ENCODE data around the gene NDEL1. TPM values are rescaled to one million over a fixed set of nuclear protein-coding genes. Genes with fewer than 3 reads are reported as not detected.

The NDEL1 gene
- total RNA-seq, 1 experiment from 2014 or later = 39.2 TPM

GRCh38 chr17:8459831-8460230 is 24.1 kb downstream of the NDEL1 start (continued):
- TF ChIP-seq CTCF (IDR thresholded peaks at IDR 0.05 in 2 of 3, conservative IDR thresholded peaks at IDR 0.05 in 1 of 3; ENCODE audit: borderline replicate concordance in 1 of 3, insufficient read depth in 1 of 3, low read depth in 2 of 3, low read length in 2 of 3) = no peak
- no peak for TF ChIP-seq ZBTB33 (IDR thresholded peaks at IDR 0.05; ENCODE audit: extremely low read depth, insufficient replicate concordance, low read length)
- no peak for TF ChIP-seq CBX3 (IDR thresholded peaks at IDR 0.05; ENCODE audit: low read depth)
- TF ChIP-seq POLR2AphosphoS5 (IDR thresholded peaks at IDR 0.05; ENCODE audit: low read depth, low read length) = no peak
- TF ChIP-seq SRF (IDR thresholded peaks at IDR 0.05; ENCODE audit: low read depth) = no peak
- TF ChIP-seq SP1 (IDR thresholded peaks at IDR 0.05; ENCODE audit: low read depth) = no peak
- TF ChIP-seq RAD21 (IDR thresholded peaks at IDR 0.05; ENCODE audit: low read depth) = no peak
- TF ChIP-seq TCF7L2 (IDR thresholded peaks at IDR 0.05; ENCODE audit: borderline replicate concordance, extremely low read depth, insufficient read depth, insufficient read length) = no peak

GRCh38 chr17:8462564-8462963 is 26.9 kb downstream of the NDEL1 start:
- RAD21 ChIA-PET (ENCODE audit: low non-redundant PET in 1 of 2, low total read pairs in 2 of 2, uncharacterized antibody in 2 of 2, unreplicated experiment in 2 of 2) = no interaction called here
- no peaks in the 10 kb centered on the region for H3K9me3 ChIP-seq (ENCODE audit: control insufficient read depth in 1 of 2, insufficient read depth in 1 of 2, low read depth in 1 of 2, low read length in 2 of 2)
- H3K9me2 ChIP-seq (ENCODE audit: insufficient read depth) = no peaks in the 10 kb centered on the region
- H4K20me1 ChIP-seq (ENCODE audit: insufficient read depth) = peaks cover 3% of the 10 kb centered on the region; the same call in 1 of the 2 replicates
- H3K4me2 ChIP-seq (ENCODE audit: low read length) = no peak overlapping the region
- no peaks in the 10 kb centered on the region for H3K4me1 ChIP-seq (ENCODE audit: control insufficient read depth in 1 of 2, insufficient read depth in 2 of 2, low read length in 2 of 2)
- no peak overlapping the region for H3K4me3 ChIP-seq (replicated peaks in 1 of 2; ENCODE audit: low read depth in 1 of 2, low read length in 2 of 2)
- no peak overlapping the region for H2AFZ ChIP-seq (ENCODE audit: low read depth, low read length, poor library complexity, severe bottlenecking)
- peaks cover 33 to 44% of the 10 kb centered on the region in 2 experiments for H3K36me3 ChIP-seq (ENCODE audit: control insufficient read depth in 1 of 2, insufficient read depth in 2 of 2, low read length in 2 of 2)
- no peaks in the 10 kb centered on the region for H3K27me3 ChIP-seq (ENCODE audit: insufficient read depth, low read length)
- no peak overlapping the region for H3K9ac ChIP-seq (ENCODE audit: low read length)
- no TSS peak for BruUV-seq (replicated peaks)
- CTCF ChIA-PET = no interaction called here
- ATAC-seq = no peak
- intact Hi-C loops (cut with micrococcal nuclease) = no loop called here
- no peak for DNase-seq (ENCODE audit: low read depth, low spot score)
- no peak overlapping the region for H3K27ac ChIP-seq (ENCODE audit: low read depth, low read length)
- TF ChIP-seq FOSL1 (IDR thresholded peaks at IDR 0.05; ENCODE audit: low read depth) = no peak
- no peak for TF ChIP-seq POLR2A (IDR thresholded peaks at IDR 0.05; ENCODE audit: borderline replicate concordance, extremely low read depth, insufficient read depth, insufficient read length)
- TF ChIP-seq ATF3 (IDR thresholded peaks at IDR 0.05) = no peak
- no peak for TF ChIP-seq REST (IDR thresholded peaks at IDR 0.05; ENCODE audit: low read depth)
- no peak for TF ChIP-seq ELF1 (IDR thresholded peaks at IDR 0.05; ENCODE audit: borderline replicate concordance, low read depth)
- TF ChIP-seq ZNF274 (IDR thresholded peaks at IDR 0.05; ENCODE audit: low read depth, low read length) = no peak
- no peak for TF ChIP-seq RAD21 (IDR thresholded peaks at IDR 0.05; ENCODE audit: low read depth)
- TF ChIP-seq JUND (IDR thresholded peaks at IDR 0.05) = no peak
- H3K79me2 ChIP-seq (ENCODE audit: insufficient read depth, low read length) = peaks cover 55% of the 10 kb centered on the region; the same call in 1 of the 2 replicates
- POLR2A ChIA-PET = no interaction called here

Data from HCT116 (cell line).